Lower leg skin (tissue), 3 donors: ENCODE data around the gene CCSER1.

ENCODE experiments used
- POLR2A ChIP-seq, 2 donors: fragments of 450-650 bp; IDR thresholded peaks; one replicate each; pipeline ENCODE4 v1.6.1; 2016 to 2017; ENCODE audit warnings: antibody characterized with exemption in 2 of 2, mild to moderate bottlenecking in 1 of 2, moderate library complexity in 1 of 2
- TF ChIP-seq, protein P1 (sequence below), 3 donors: fragments of 450-650 bp; IDR thresholded peaks; one replicate each; pipeline ENCODE4 v1.5.1; 2016; ENCODE audit warnings: antibody characterized with exemption in 3 of 3, mild to moderate bottlenecking in 3 of 3, moderate library complexity in 2 of 3

- TF ChIP-seq, protein P1, sequence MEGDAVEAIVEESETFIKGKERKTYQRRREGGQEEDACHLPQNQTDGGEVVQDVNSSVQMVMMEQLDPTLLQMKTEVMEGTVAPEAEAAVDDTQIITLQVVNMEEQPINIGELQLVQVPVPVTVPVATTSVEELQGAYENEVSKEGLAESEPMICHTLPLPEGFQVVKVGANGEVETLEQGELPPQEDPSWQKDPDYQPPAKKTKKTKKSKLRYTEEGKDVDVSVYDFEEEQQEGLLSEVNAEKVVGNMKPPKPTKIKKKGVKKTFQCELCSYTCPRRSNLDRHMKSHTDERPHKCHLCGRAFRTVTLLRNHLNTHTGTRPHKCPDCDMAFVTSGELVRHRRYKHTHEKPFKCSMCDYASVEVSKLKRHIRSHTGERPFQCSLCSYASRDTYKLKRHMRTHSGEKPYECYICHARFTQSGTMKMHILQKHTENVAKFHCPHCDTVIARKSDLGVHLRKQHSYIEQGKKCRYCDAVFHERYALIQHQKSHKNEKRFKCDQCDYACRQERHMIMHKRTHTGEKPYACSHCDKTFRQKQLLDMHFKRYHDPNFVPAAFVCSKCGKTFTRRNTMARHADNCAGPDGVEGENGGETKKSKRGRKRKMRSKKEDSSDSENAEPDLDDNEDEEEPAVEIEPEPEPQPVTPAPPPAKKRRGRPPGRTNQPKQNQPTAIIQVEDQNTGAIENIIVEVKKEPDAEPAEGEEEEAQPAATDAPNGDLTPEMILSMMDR (IDR thresholded peaks at IDR 0.05) = no peak
- TF ChIP-seq POLR2A (IDR thresholded peaks at IDR 0.05) = no peak
These were observed 625.9 kb downstream of the CCSER1 start for GRCh38 chr4:90753068-90753467.
